Peyer's patch (tissue), 4 donors: ENCODE measurements around the gene RNF175. TPM values are rescaled to one million over a fixed set of nuclear protein-coding genes. Genes with fewer than 3 reads are reported as not detected.

Experiments used
- DNase-seq, 3 donors: peaks; one replicate each; pipeline ENCODE4 v3.0.0-alpha.2; 2017 to 2019
- H3K27ac ChIP-seq, 4 donors: fragments of 200-600 bp; sonication (generic); one replicate each; pipeline ENCODE4 v1.5.1; 2016 to 2019
- H3K27me3 ChIP-seq, 2 donors: fragments of 200-600 bp; sonication (generic); one replicate each; pipeline ENCODE4 v1.5.1; 2019
- H3K36me3 ChIP-seq, 3 donors: fragments of 200-600 bp; sonication (generic); one replicate each; pipeline ENCODE4 v1.5.1; 2016 to 2019
- H3K4me1 ChIP-seq, 4 donors: fragments of 200-600 bp; sonication (generic); one replicate each; pipeline ENCODE4 v1.5.1; 2016 to 2019
- H3K4me3 ChIP-seq, 4 donors: fragments of 200-600 bp; sonication (generic); 1 replicate in 3 of 4; 2 replicates in 1 of 4; pipeline ENCODE4 v1.5.1; 2016 to 2019; ENCODE audit warnings: mild to moderate bottlenecking in 1 of 4
- H3K9me3 ChIP-seq, 4 donors: fragments of 200-600 bp; sonication (generic); one replicate each; pipeline ENCODE4 v1.5.1; 2016 to 2019; ENCODE audit warnings: mild to moderate bottlenecking in 1 of 4
- CTCF ChIP-seq, 6 experiments: fragments of 450-650 bp in 4 of 6; fragments of 200-600 bp in 2 of 6; sonication (generic) in 1 of 6; IDR thresholded peaks; one replicate each; pipeline ENCODE4 v1.5.1; 2017 to 2019; ENCODE audit warnings: antibody characterized with exemption in 6 of 6, mild to moderate bottlenecking in 3 of 6, moderate library complexity in 1 of 6
- POLR2A ChIP-seq, 2 donors: fragments of 450-650 bp; IDR thresholded peaks; one replicate each; pipeline ENCODE4 v1.5.1; 2017; ENCODE audit warnings: antibody characterized with exemption in 2 of 2, mild to moderate bottlenecking in 2 of 2, moderate library complexity in 2 of 2
- total RNA-seq, 4 donors: library from RNA; depleted of rRNA; stranded (reverse); fragments of >200 nt; gene quantifications; one replicate each; pipeline ENCODE4 v1.1.0, GENCODE V29; 2016

RNF175 gene
- total RNA-seq, 4 donors from 2014 or later: not detected

- Histone ChIP-seq H3K27ac (no peak overlapping the region), H3K9me3 (no peaks in the 10 kb centered on the region), H3K4me1 (no peaks in the 10 kb centered on the region), H3K4me3 (no peak overlapping the region), H3K27me3 (no peaks in the 10 kb centered on the region), H3K36me3 (no peaks in the 10 kb centered on the region)
- no peak for TF ChIP-seq CTCF (IDR thresholded peaks at IDR 0.05)
- TF ChIP-seq POLR2A (IDR thresholded peaks at IDR 0.05): no peak
- no peak for DNase-seq
Observed at GRCh38 chr4:153780221-153780620, 20.4 kb upstream of the RNF175 start.

GRCh38 chr4:153778383-153778782 lies 18.6 kb upstream of the RNF175 start:
- DNase-seq: no peak
- TF ChIP-seq CTCF (IDR thresholded peaks at IDR 0.05) (no peak), POLR2A (IDR thresholded peaks at IDR 0.05) (no peak)
- Histone ChIP-seq H3K27me3 (no peaks in the 10 kb centered on the region), H3K27ac (no peak overlapping the region), H3K9me3 (no peaks in the 10 kb centered on the region), H3K4me3 (no peak overlapping the region), H3K4me1 (no peaks in the 10 kb centered on the region), H3K36me3 (no peaks in the 10 kb centered on the region)

GRCh38 chr4:153777421-153777820 lies 17.6 kb upstream of the RNF175 start:
- H3K4me1 ChIP-seq: no peaks in the 10 kb centered on the region
- no peaks in the 10 kb centered on the region for H3K36me3 ChIP-seq
- TF ChIP-seq CTCF (IDR thresholded peaks at IDR 0.05): no peak
- no peak for TF ChIP-seq POLR2A (IDR thresholded peaks at IDR 0.05)
- no peak overlapping the region for H3K4me3 ChIP-seq
- H3K9me3 ChIP-seq: no peaks in the 10 kb centered on the region
- H3K27me3 ChIP-seq: no peaks in the 10 kb centered on the region
- H3K27ac ChIP-seq: no peak overlapping the region
- DNase-seq: no peak

GRCh38 chr4:153776601-153777000 lies 16.8 kb upstream of the RNF175 start:
- Histone ChIP-seq H3K4me3 (no peak overlapping the region), H3K27me3 (no peaks in the 10 kb centered on the region), H3K36me3 (no peaks in the 10 kb centered on the region), H3K4me1 (no peaks in the 10 kb centered on the region), H3K9me3 (no peaks in the 10 kb centered on the region), H3K27ac (no peak overlapping the region)
- DNase-seq: no peak
- no peak for TF ChIP-seq POLR2A (IDR thresholded peaks at IDR 0.05)
- no peak for TF ChIP-seq CTCF (IDR thresholded peaks at IDR 0.05)

GRCh38 chr4:153773236-153773690 lies 13.4 kb upstream of the RNF175 start:
- H3K4me3 ChIP-seq: no peak overlapping the region
- no peak for TF ChIP-seq CTCF (IDR thresholded peaks at IDR 0.05)
- no peak for TF ChIP-seq POLR2A (IDR thresholded peaks at IDR 0.05)
- no peaks in the 10 kb centered on the region for H3K4me1 ChIP-seq
- no peak overlapping the region for H3K27ac ChIP-seq
- no peak for DNase-seq
- no peaks in the 10 kb centered on the region for H3K36me3 ChIP-seq
- no peaks in the 10 kb centered on the region for H3K27me3 ChIP-seq
- no peaks in the 10 kb centered on the region for H3K9me3 ChIP-seq

- H3K27me3 ChIP-seq: no peaks in the 10 kb centered on the region
- no peaks in the 10 kb centered on the region for H3K36me3 ChIP-seq
- TF ChIP-seq POLR2A (IDR thresholded peaks at IDR 0.05) (no peak), CTCF (IDR thresholded peaks at IDR 0.05) (no peak)
- no peaks in the 10 kb centered on the region for H3K9me3 ChIP-seq
- no peak overlapping the region for H3K4me3 ChIP-seq
- no peak overlapping the region for H3K27ac ChIP-seq
- no peak for DNase-seq
- H3K4me1 ChIP-seq: no peaks in the 10 kb centered on the region
Observed at GRCh38 chr4:153771046-153771445, 11.2 kb upstream of the RNF175 start.
